ENCODE measurements around the gene HS3ST3A1. TPM values are rescaled to one million over a fixed set of nuclear protein-coding genes. Genes with fewer than 3 reads are reported as not detected.

HS3ST3A1 gene
- total RNA-seq = 21.4 and 24.1 TPM in 2 replicates

DNA sequence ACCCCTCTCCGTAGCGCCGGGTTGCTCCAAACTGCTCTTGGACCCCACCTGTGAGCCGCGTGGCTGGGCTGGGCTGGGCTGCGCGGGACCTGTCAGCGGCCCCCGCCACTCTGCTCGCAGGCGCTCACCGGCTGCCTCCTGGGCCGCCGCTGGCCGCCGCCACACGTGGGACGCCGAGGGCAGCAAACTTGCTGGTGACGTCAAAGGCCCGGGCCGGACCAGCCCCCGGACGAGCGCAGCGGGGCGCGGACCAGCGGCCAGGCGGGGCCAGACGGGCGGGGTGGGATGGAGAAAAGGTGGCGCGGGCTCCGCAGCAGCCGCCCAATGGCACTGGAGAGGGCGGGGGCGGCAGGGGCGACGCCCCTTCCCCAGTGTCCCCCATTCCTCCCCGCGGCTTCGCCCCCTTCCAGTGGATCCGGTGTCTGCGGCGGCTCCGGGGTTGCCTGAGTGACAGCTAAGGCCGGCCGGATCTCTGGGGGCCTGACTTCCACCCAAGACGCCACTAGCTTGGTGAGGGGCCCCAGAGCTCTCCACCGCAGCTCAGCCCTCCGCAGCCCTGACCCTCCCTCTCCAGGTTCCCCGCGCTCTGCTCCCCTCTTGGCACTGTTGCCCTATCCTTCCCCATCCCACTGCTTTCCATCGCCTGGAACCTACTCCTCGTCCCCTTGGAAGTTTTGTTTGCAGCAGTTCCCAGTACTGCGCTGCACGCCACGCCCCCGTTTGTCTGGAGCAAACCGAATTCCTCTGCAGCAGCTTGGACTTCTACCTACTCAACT lies at the start of gene HS3ST3A1:
Gene HS3ST3A1, minus strand, starts transcription at position 154 of the 776 bp plus-strand sequence. CDS start 800 bp downstream, outside the sequence.

